Left lung (tissue), 10 donors: ENCODE measurements around the gene SAPCD2. TPM values are rescaled to one million over a fixed set of nuclear protein-coding genes. Genes with fewer than 3 reads are reported as not detected.

Experiments used
- ATAC-seq: fragments of 200-7000 bp; cut with Tn5 transposase; one replicate; pipeline ENCODE4 v1.9.1; 2020; ENCODE audit warnings: moderate library complexity
- DNase-seq, 4 donors: peaks; one replicate each; pipeline ENCODE4 v3.0.0-alpha.2; 2013 to 2020
- H3K27ac ChIP-seq, 2 donors: fragments of 200-600 bp; sonication (generic) in 1 of 2; one replicate each; pipeline versions ENCODE4 v1.5.0 to v1.8.0; 2020 to 2021
- H3K27me3 ChIP-seq, 2 donors: fragments of 200-600 bp; sonication (generic) in 1 of 2; one replicate each; pipeline versions ENCODE4 v1.5.0 to v1.8.0; 2020 to 2021
- H3K36me3 ChIP-seq, 2 donors: fragments of 200-600 bp; sonication (generic) in 1 of 2; one replicate each; pipeline versions ENCODE4 v1.5.0 to v1.8.0; 2020 to 2021
- H3K4me1 ChIP-seq, 2 donors: fragments of 200-600 bp; one replicate each; pipeline ENCODE4 v1.8.0; 2021
- H3K4me3 ChIP-seq, 2 donors: fragments of 200-600 bp; sonication (generic) in 1 of 2; one replicate each; pipeline versions ENCODE4 v1.5.0 to v1.8.0; 2020 to 2021; ENCODE audit warnings: mild to moderate bottlenecking in 1 of 2
- H3K9me3 ChIP-seq, 2 donors: fragments of 200-600 bp; sonication (generic) in 1 of 2; one replicate each; pipeline versions ENCODE4 v1.5.0 to v1.8.0; 2020 to 2021
- CTCF ChIP-seq, 2 donors: fragments of 200-600 bp; sonication (generic) in 1 of 2; IDR thresholded peaks; one replicate each; pipeline versions ENCODE4 v1.5.0 to v1.8.0; 2021; ENCODE audit warnings: antibody characterized with exemption in 2 of 2
- intact Hi-C, 2 donors: fragments of 100-400 bp; cut with DNase I; formaldehyde crosslinking; loops; one replicate each; pipeline versions ENCODE4 v1.11.2 to v1.14.2; 2022
- polyA plus RNA-seq, 6 donors: library from polyadenylated mRNA; unstranded; fragments of 120-200 nt; gene quantifications; one replicate each; pipeline ENCODE4 v1.2.1, GENCODE V29; 2013; ENCODE audit not compliant: insufficient read length in 6 of 6
- total RNA-seq, 2 donors: library from RNA; stranded (reverse); fragmentation: NEBNext Ultra II Directional; extraction: Animal tissue kit (Norgen Biotek cat#: 25700); gene quantifications; one replicate each; pipeline ENCODE4 v1.2.1, GENCODE V29; 2021
- donor health status: DM: no; HTN: yes; CAD: no.
- donor health status: DM: no; HTN: no; CAD: no.

SAPCD2 gene
- total and polyA plus RNA-seq, 8 donors: 2.7 to 15.1 (median 9.1) TPM

GRCh38 chr9:137032858-137033257 is 37.5 kb downstream of the SAPCD2 start:
- peak in 2 of 4 donors; percentile 81 to 91 for DNase-seq
- Histone ChIP-seq H3K4me3 (peak overlapping the region in 1 of 2 donors; percentile 52), H3K27ac (peak overlapping the region in 1 of 2 donors; percentile 84), H3K4me1 (peaks cover 19 to 74% of the 10 kb centered on the region in 2 donors), H3K27me3 (no peaks in the 10 kb centered on the region), H3K36me3 (peaks cover 0 to 8% of the 10 kb centered on the region in 2 donors), H3K9me3 (no peaks in the 10 kb centered on the region)
- intact Hi-C loops: no loop called here
- TF ChIP-seq CTCF (IDR thresholded peaks at IDR 0.05): no peak
- peak; percentile 22 for ATAC-seq

- TF ChIP-seq CTCF (IDR thresholded peaks at IDR 0.05): no peak
- peak within 1 kb of the TSS in 1 of 2 donors; percentile 84 for H3K27ac ChIP-seq
- intact Hi-C loops: no loop called here
- H3K36me3 ChIP-seq: no peaks in the 10 kb centered on the region
- H3K4me3 ChIP-seq: peak within 1 kb of the TSS in 1 of 2 donors; percentile 52
- peaks cover 19 to 80% of the 10 kb centered on the region in 2 donors for H3K4me1 ChIP-seq
- H3K27me3 ChIP-seq: no peaks in the 10 kb centered on the region
- ATAC-seq (no peak), DNase-seq (peak in 2 of 4 donors; percentile 62 to 91)
- H3K9me3 ChIP-seq: no peaks in the 10 kb centered on the region
Measured at GRCh38 chr9:137031904-137032640, 38.3 kb downstream of the SAPCD2 start, which contains the start of gene FUT7. TSS of gene FUT7 (minus strand) at chr9:137032088. CDS start at chr9:137031991, 97 bp downstream.

GRCh38 chr9:137030538-137031527 is 39.5 kb downstream of the SAPCD2 start:
- H3K27ac ChIP-seq: peak overlapping the region in 1 of 2 donors; percentile 84
- intact Hi-C loops: no loop called here
- H3K9me3 ChIP-seq: no peaks in the 10 kb centered on the region
- TF ChIP-seq CTCF (IDR thresholded peaks at IDR 0.05): no peak
- no peaks in the 10 kb centered on the region for H3K27me3 ChIP-seq
- H3K4me1 ChIP-seq: peaks cover 19 to 83% of the 10 kb centered on the region in 2 donors
- H3K36me3 ChIP-seq: no peaks in the 10 kb centered on the region
- peak overlapping the region in 1 of 2 donors; percentile 52 for H3K4me3 ChIP-seq
- DNase-seq (peak in 2 of 4 donors; percentile 71 to 93), ATAC-seq (no peak)

- DNase-seq: no peak
- TF ChIP-seq CTCF (IDR thresholded peaks at IDR 0.05): no peak
- Histone ChIP-seq H3K4me1 (peaks cover 18 to 75% of the 10 kb centered on the region in 2 donors), H3K27me3 (no peaks in the 10 kb centered on the region), H3K36me3 (no peaks in the 10 kb centered on the region), H3K9me3 (no peaks in the 10 kb centered on the region), H3K27ac (peak overlapping the region; percentile 26 to 84), H3K4me3 (peak overlapping the region in 1 of 2 donors; percentile 52)
- intact Hi-C loops: no loop called here
- no peak for ATAC-seq
Measured at GRCh38 chr9:137030006-137030405, 40.4 kb downstream of the SAPCD2 start.
